HepG2 (cell line): ENCODE data around the gene FGF14. TPM values are rescaled to one million over a fixed set of nuclear protein-coding genes. Genes with fewer than 3 reads are reported as not detected.

Experiments
- ATAC-seq: fragments of 200-7000 bp; cut with Tn5 transposase; 3 replicates; pipeline ENCODE4 v1.9.1; 2020; ENCODE audit warnings: mild to moderate bottlenecking, moderate library complexity
- BruUV-seq: library from RNA; stranded (reverse); fragments of 400-500 nt; replicated peaks from 2 replicates; lab custom pipeline; 2021; lab: Mats Ljungman, UMichigan
- CTCF ChIA-PET: fragments of 300-600 bp; formaldehyde crosslinking; extraction: SDS; loops from one replicate; lab custom pipeline; 2021; ENCODE audit warnings: low total read pairs, inconsistent platforms, low intra/inter-chr PET ratio; lab: Yijun Ruan, JAX
- POLR2A ChIA-PET: fragments of 350-600 bp; sonication (Branson Sonifier 250); formaldehyde crosslinking; loops from one replicate; lab custom pipeline; 2020; ENCODE audit warnings: antibody characterized with exemption, inconsistent platforms; lab: Yijun Ruan, JAX
- DNase-seq: peaks from one replicate; pipeline ENCODE4 v3.0.0-alpha.2; 2015; ENCODE audit warnings: low spot score
- FAIRE-seq: peaks from 3 replicates; lab custom pipeline; 2011; peaks lifted over from hg19 to GRCh38; lab: Jason Lieb, UNC
- H2AFZ ChIP-seq: one replicate; pipeline ENCODE4 v1.6.1; 2011; ENCODE audit warnings: low read length, inconsistent platforms
- H3K27ac ChIP-seq: fragments of 300-600 bp; 3 replicates; pipeline ENCODE4 v1.8.0; 2011; ENCODE audit warnings: mixed run types, mild to moderate bottlenecking, mixed read lengths, low read length, inconsistent platforms; ENCODE audit not compliant: insufficient read depth; ENCODE audit errors: extremely low read length
- H3K27me3 ChIP-seq, 2 experiments: fragments of 200-600 bp in 1 of 2; 2 replicates in 1 of 2; 3 replicates in 1 of 2; pipeline versions ENCODE4 v1.6.0 to v1.8.0; 2011; ENCODE audit warnings: low read length in 2 of 2, mild to moderate bottlenecking in 2 of 2, moderate library complexity in 2 of 2, inconsistent platforms in 1 of 2; ENCODE audit not compliant: insufficient read depth in 2 of 2, control insufficient read depth in 1 of 2
- H3K36me3 ChIP-seq, 2 experiments: fragments of 200-600 bp in 1 of 2; replicated peaks in 1 of 2; 2 replicates in 1 of 2; 3 replicates in 1 of 2; pipeline versions ENCODE4 v1.5.1 to v1.8.0; 2011; ENCODE audit warnings: low read length in 2 of 2, inconsistent platforms in 1 of 2; ENCODE audit not compliant: insufficient read depth in 2 of 2, control insufficient read depth in 1 of 2
- H3K4me1 ChIP-seq: 2 replicates; pipeline ENCODE4 v1.5.1; 2012; ENCODE audit warnings: low read length, inconsistent platforms; ENCODE audit not compliant: insufficient read depth
- H3K4me2 ChIP-seq: 2 replicates; pipeline ENCODE4 v1.6.0; 2011; ENCODE audit warnings: low read depth, low read length, inconsistent platforms
- H3K4me3 ChIP-seq, 3 experiments: fragments of 200-600 bp in 1 of 3; sonication (generic), shearing (Covaris generic) in 1 of 3; replicated peaks in 1 of 3; 2 replicates each; pipeline ENCODE4 v1.5.1; 2011 to 2016; ENCODE audit warnings: low read length in 3 of 3, inconsistent platforms in 2 of 3, low read depth in 2 of 3, mild to moderate bottlenecking in 2 of 3, control low read depth in 1 of 3, mixed read lengths in 1 of 3; ENCODE audit not compliant: insufficient read depth in 1 of 3
- H3K79me2 ChIP-seq: one replicate; pipeline ENCODE4 v1.6.1; 2011; ENCODE audit warnings: low read length, inconsistent platforms; ENCODE audit not compliant: insufficient read depth
- H3K9ac ChIP-seq: 2 replicates; pipeline ENCODE4 v1.6.0; 2011; ENCODE audit warnings: mild to moderate bottlenecking, low read depth, low read length, inconsistent platforms; ENCODE audit not compliant: insufficient read depth
- H3K9me3 ChIP-seq: 2 replicates; pipeline ENCODE4 v1.5.1; 2012; ENCODE audit warnings: mild to moderate bottlenecking, low read length
- H4K20me1 ChIP-seq: 2 replicates; pipeline ENCODE4 v1.6.0; 2011; ENCODE audit warnings: inconsistent platforms, mild to moderate bottlenecking, low read length, moderate library complexity; ENCODE audit not compliant: insufficient read depth
- NCOA5 ChIP-seq: sonication (generic); formaldehyde crosslinking; IDR thresholded peaks from 2 replicates; pipeline ENCODE4 v1.4.0; 2020; ENCODE audit warnings: missing genetic modification reagents
- RXRA ChIP-seq: sonication (generic); formaldehyde crosslinking; IDR thresholded peaks from 2 replicates; pipeline ENCODE4 v1.5.1; 2020; ENCODE audit warnings: missing genetic modification reagents
- ZNF253 ChIP-seq: sonication (generic); formaldehyde crosslinking; IDR thresholded peaks from 2 replicates; pipeline ENCODE4 v1.8.0; 2022; ENCODE audit warnings: mild to moderate bottlenecking, missing genetic modification reagents, borderline replicate concordance
- ZNF333 ChIP-seq: sonication (generic); formaldehyde crosslinking; IDR thresholded peaks from 2 replicates; pipeline ENCODE4 v1.4.0; 2020; ENCODE audit warnings: mild to moderate bottlenecking, missing genetic modification reagents, borderline replicate concordance
- WGBS: methylation state at CpG from one replicate; pipeline ENCODE4 v1.1.6; 2017; ENCODE audit warnings: low lambda C conversion rate; 5-methylcytosine and 5-hydroxymethylcytosine counted together
- in situ Hi-C: cut with HindIII; loops from 2 replicates; pipeline ENCODE4 v1.10.0; 2017; ENCODE audit warnings: low pct_unique_long_range_greater_than_20kb; ENCODE audit not compliant: extremely low pct_ligation_motif_present
- intact Hi-C: fragments of 100-400 bp; cut with micrococcal nuclease; formaldehyde crosslinking; loops from one replicate; pipeline ENCODE4 v1.10.0; 2022; ENCODE audit not compliant: unreplicated experiment
- polyA plus RNA-seq, 8 experiments: library from polyadenylated mRNA; depleted of rRNA in 3 of 8; stranded (reverse) in 7 of 8; unstranded in 1 of 8; fragments of >200 nt; fragmentation: Illumina TruSeq in 4 of 8; extraction: Trizol in 4 of 8; gene quantifications; 2 replicates each; pipeline versions ENCODE4 v1.2.1 to v1.2.3, GENCODE V29; 2011 to 2016; ENCODE audit warnings: low read depth in 4 of 8, missing spikeins in 1 of 8, mixed read lengths in 1 of 8; ENCODE audit not compliant: insufficient read depth in 1 of 8
- total RNA-seq, 5 experiments: library from RNA; depleted of rRNA; stranded (reverse); fragments of >200 nt; fragmentation: Illumina TruSeq; extraction: Trizol; gene quantifications; 2 replicates each; pipeline ENCODE4 v1.2.3, GENCODE V29; 2016; ENCODE audit warnings: low read depth in 1 of 5
- TF ChIP-seq, protein P1 (sequence below): sonication (generic); formaldehyde crosslinking; IDR thresholded peaks from 2 replicates; pipeline ENCODE4 v1.5.0; 2020; ENCODE audit warnings: mild to moderate bottlenecking, low read depth, missing genetic modification reagents, borderline replicate concordance
- TF ChIP-seq, protein P2 (sequence below): IDR thresholded peaks from 2 replicates; pipeline ENCODE4 v1.6.1; 2016; ENCODE audit warnings: low read depth, missing genetic modification reagents, missing compliant biosample characterization
- TF ChIP-seq, protein P3 (sequence below): sonication (generic); formaldehyde crosslinking; IDR thresholded peaks from 2 replicates; pipeline ENCODE4 v1.4.0; 2020; ENCODE audit warnings: missing genetic modification reagents

FGF14 gene
- total and polyA plus RNA-seq, 2 of the 13 experiments (the other 11 are each of a cell fraction or from before 2014, with no cell fraction given): not detected

DNA sequence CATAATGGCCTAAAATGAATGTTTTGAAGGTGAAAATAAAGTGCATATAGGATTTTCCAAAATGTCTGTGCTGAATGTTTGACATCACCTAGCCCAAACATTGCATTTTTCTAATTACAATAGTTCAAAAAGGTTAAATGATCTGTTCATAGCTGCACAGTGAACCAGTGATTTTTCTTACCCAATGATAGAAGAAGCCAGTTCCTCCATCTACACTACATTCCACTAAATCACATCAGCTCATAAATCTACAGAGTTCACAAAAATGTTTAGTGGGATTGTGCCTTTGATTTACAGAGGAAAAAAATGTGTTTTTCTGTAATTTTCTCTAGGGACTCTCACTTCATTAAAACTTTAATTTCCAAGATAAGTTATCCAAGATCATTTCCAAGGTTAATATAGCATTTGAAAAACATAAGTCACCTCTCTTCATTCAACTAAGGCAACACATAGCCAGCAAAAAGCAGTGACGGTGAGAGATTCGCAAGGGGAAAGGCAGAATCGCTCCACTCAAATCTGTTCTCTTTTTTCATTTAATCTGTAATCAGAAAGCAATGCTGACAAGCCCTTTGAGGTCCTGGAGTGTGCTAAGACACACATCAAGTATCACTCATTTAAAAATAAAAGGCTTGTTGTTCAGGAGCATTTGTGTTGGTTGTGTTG is 194.0 kb downstream of the FGF14 start:
- no peak for DNase-seq
- no peak for TF ChIP-seq ZNF333 (CRISPR knock-in tag)
- no peak for TF ChIP-seq RXRA
- TF ChIP-seq, protein P1, sequence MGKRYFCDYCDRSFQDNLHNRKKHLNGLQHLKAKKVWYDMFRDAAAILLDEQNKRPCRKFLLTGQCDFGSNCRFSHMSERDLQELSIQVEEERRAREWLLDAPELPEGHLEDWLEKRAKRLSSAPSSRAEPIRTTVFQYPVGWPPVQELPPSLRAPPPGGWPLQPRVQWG (CRISPR knock-in tag): no peak
- Histone ChIP-seq H3K36me3 (no peaks in the 10 kb centered on the region), H3K4me3 (no peak overlapping the region), H4K20me1 (no peaks in the 10 kb centered on the region), H3K9ac (no peak overlapping the region), H3K27ac (no peak overlapping the region), H3K27me3 (no peaks in the 10 kb centered on the region; a peak in 1 of 5 replicates), H3K79me2 (no peaks in the 10 kb centered on the region), H2AFZ (no peak overlapping the region), H3K4me2 (no peak overlapping the region), H3K9me3 (no peaks in the 10 kb centered on the region), H3K4me1 (no peaks in the 10 kb centered on the region)
- ATAC-seq: no peak
- in situ Hi-C loops (no loop called here), intact Hi-C loops (no loop called here)
- no TSS peak for BruUV-seq
- POLR2A ChIA-PET: no interaction called here
- FAIRE-seq: no peak
- CTCF ChIA-PET: no interaction called here
- 80% methylated on average over 3 of the region's 3 CpGs for WGBS

DNA sequence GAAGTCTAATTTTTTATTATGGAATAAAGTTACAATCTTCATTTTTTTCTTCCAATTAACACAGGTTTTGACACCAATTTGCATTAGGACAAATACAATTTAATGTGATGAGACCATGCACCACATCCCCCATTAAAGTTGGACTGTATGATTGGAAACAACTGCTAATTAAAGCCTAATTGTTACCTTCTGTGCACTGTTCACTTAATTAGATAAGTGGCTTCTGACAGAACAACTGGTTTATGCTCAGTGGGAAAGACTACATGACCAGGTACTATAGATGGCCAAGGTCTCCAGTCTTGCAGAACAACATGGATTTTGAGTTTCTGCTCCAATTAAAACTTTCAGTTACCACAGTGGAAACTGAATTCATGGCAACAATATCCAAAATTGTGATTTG is 198.1 kb downstream of the FGF14 start:
- no peak for DNase-seq
- Histone ChIP-seq H2AFZ (no peak overlapping the region), H3K36me3 (no peaks in the 10 kb centered on the region), H3K79me2 (no peaks in the 10 kb centered on the region), H4K20me1 (no peaks in the 10 kb centered on the region), H3K27me3 (no peaks in the 10 kb centered on the region; a peak in 1 of 5 replicates), H3K9ac (no peak overlapping the region), H3K4me2 (no peak overlapping the region), H3K4me1 (no peaks in the 10 kb centered on the region), H3K27ac (no peak overlapping the region), H3K9me3 (no peaks in the 10 kb centered on the region), H3K4me3 (no peak overlapping the region)
- ChIA-PET CTCF (no interaction called here), POLR2A (no interaction called here)
- TF ChIP-seq ZNF253 (CRISPR knock-in tag): no peak
- TF ChIP-seq NCOA5 (CRISPR knock-in tag): no peak
- TF ChIP-seq, protein P2, sequence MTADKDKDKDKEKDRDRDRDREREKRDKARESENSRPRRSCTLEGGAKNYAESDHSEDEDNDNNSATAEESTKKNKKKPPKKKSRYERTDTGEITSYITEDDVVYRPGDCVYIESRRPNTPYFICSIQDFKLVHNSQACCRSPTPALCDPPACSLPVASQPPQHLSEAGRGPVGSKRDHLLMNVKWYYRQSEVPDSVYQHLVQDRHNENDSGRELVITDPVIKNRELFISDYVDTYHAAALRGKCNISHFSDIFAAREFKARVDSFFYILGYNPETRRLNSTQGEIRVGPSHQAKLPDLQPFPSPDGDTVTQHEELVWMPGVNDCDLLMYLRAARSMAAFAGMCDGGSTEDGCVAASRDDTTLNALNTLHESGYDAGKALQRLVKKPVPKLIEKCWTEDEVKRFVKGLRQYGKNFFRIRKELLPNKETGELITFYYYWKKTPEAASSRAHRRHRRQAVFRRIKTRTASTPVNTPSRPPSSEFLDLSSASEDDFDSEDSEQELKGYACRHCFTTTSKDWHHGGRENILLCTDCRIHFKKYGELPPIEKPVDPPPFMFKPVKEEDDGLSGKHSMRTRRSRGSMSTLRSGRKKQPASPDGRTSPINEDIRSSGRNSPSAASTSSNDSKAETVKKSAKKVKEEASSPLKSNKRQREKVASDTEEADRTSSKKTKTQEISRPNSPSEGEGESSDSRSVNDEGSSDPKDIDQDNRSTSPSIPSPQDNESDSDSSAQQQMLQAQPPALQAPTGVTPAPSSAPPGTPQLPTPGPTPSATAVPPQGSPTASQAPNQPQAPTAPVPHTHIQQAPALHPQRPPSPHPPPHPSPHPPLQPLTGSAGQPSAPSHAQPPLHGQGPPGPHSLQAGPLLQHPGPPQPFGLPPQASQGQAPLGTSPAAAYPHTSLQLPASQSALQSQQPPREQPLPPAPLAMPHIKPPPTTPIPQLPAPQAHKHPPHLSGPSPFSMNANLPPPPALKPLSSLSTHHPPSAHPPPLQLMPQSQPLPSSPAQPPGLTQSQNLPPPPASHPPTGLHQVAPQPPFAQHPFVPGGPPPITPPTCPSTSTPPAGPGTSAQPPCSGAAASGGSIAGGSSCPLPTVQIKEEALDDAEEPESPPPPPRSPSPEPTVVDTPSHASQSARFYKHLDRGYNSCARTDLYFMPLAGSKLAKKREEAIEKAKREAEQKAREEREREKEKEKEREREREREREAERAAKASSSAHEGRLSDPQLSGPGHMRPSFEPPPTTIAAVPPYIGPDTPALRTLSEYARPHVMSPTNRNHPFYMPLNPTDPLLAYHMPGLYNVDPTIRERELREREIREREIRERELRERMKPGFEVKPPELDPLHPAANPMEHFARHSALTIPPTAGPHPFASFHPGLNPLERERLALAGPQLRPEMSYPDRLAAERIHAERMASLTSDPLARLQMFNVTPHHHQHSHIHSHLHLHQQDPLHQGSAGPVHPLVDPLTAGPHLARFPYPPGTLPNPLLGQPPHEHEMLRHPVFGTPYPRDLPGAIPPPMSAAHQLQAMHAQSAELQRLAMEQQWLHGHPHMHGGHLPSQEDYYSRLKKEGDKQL: no peak
- TF ChIP-seq, protein P3, sequence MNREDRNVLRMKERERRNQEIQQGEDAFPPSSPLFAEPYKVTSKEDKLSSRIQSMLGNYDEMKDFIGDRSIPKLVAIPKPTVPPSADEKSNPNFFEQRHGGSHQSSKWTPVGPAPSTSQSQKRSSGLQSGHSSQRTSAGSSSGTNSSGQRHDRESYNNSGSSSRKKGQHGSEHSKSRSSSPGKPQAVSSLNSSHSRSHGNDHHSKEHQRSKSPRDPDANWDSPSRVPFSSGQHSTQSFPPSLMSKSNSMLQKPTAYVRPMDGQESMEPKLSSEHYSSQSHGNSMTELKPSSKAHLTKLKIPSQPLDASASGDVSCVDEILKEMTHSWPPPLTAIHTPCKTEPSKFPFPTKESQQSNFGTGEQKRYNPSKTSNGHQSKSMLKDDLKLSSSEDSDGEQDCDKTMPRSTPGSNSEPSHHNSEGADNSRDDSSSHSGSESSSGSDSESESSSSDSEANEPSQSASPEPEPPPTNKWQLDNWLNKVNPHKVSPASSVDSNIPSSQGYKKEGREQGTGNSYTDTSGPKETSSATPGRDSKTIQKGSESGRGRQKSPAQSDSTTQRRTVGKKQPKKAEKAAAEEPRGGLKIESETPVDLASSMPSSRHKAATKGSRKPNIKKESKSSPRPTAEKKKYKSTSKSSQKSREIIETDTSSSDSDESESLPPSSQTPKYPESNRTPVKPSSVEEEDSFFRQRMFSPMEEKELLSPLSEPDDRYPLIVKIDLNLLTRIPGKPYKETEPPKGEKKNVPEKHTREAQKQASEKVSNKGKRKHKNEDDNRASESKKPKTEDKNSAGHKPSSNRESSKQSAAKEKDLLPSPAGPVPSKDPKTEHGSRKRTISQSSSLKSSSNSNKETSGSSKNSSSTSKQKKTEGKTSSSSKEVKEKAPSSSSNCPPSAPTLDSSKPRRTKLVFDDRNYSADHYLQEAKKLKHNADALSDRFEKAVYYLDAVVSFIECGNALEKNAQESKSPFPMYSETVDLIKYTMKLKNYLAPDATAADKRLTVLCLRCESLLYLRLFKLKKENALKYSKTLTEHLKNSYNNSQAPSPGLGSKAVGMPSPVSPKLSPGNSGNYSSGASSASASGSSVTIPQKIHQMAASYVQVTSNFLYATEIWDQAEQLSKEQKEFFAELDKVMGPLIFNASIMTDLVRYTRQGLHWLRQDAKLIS (CRISPR knock-in tag): no peak
- ATAC-seq: no peak
- in situ Hi-C loops (no loop called here), intact Hi-C loops (no loop called here)
- no peak for FAIRE-seq
- no TSS peak for BruUV-seq
